Measurements from ENCODE around the gene UVRAG.

DNA sequence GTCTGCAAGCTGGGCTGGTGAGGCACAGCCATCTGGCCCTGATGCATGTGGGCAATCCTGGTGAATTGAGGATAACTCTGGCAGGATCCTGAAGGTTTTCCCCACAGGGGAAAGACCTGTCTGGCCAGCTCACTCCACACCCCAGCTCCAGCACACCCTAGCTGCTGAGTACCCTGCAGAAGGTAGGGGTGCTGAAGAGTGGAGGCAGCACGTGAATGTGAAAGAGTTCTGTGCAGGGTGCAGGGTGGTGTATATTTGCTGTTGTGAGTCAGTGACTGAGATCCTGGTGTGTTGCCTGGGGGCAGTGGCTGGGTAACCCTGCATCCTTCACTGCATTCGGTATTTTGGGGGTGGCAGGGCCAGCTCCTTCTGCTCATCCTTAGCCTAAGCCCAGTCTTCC lies 24.0 kb upstream of the UVRAG start:
- TF ChIP-seq, protein P1, sequence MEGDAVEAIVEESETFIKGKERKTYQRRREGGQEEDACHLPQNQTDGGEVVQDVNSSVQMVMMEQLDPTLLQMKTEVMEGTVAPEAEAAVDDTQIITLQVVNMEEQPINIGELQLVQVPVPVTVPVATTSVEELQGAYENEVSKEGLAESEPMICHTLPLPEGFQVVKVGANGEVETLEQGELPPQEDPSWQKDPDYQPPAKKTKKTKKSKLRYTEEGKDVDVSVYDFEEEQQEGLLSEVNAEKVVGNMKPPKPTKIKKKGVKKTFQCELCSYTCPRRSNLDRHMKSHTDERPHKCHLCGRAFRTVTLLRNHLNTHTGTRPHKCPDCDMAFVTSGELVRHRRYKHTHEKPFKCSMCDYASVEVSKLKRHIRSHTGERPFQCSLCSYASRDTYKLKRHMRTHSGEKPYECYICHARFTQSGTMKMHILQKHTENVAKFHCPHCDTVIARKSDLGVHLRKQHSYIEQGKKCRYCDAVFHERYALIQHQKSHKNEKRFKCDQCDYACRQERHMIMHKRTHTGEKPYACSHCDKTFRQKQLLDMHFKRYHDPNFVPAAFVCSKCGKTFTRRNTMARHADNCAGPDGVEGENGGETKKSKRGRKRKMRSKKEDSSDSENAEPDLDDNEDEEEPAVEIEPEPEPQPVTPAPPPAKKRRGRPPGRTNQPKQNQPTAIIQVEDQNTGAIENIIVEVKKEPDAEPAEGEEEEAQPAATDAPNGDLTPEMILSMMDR (IDR thresholded peaks at IDR 0.05; ENCODE audit: insufficient read depth, low read length), result no peak
- TF ChIP-seq SPI1 (IDR thresholded peaks at IDR 0.05; ENCODE audit: borderline replicate concordance, low read depth), result no peak

Data from HL-60 (cell line).